GM20000 (cell line): ENCODE measurements around the gene YIF1A.

Source experiments
- DNase-seq: peaks from one replicate; pipeline ENCODE4 v3.0.0; 2012; ENCODE audit warnings: low spot score
- CTCF ChIP-seq: IDR thresholded peaks from 2 replicates; pipeline ENCODE4 v1.5.1; 2012; ENCODE audit warnings: mild to moderate bottlenecking, control low read depth; ENCODE audit errors: extremely low read depth, missing control alignments

YIF1A gene

GRCh38 chr11:66248903-66249302, 40.0 kb downstream of the YIF1A start:
- TF ChIP-seq CTCF, result no peak
- no peak for DNase-seq

- TF ChIP-seq CTCF, result no peak
- no peak for DNase-seq
Measured at GRCh38 chr11:66247801-66248200, 41.1 kb downstream of the YIF1A start.

- DNase-seq, result no peak
- no peak for TF ChIP-seq CTCF
Measured at GRCh38 chr11:66247295-66247694, 41.6 kb downstream of the YIF1A start.

GRCh38 chr11:66243782-66244535, 45.0 kb downstream of the YIF1A start:
- no peak for DNase-seq
- no peak for TF ChIP-seq CTCF

- no peak for TF ChIP-seq CTCF
- no peak for DNase-seq
Measured at GRCh38 chr11:66242095-66242765, 46.7 kb downstream of the YIF1A start.

- no peak for TF ChIP-seq CTCF
- DNase-seq, result no peak
Measured at GRCh38 chr11:66240781-66241136, 48.2 kb downstream of the YIF1A start.

- no peak for DNase-seq
- TF ChIP-seq CTCF, result no peak
Measured at GRCh38 chr11:66239998-66240780, 48.8 kb downstream of the YIF1A start.
